NCI-H1436 (cell line): ENCODE measurements around the gene EXOSC1.
A peak's percentile ranks its signal among the peaks of the same experiment; 100 is the strongest.
"Not testable (repeated sequence)": the region's sequence is repeated elsewhere in the genome, so short reads cannot be mapped to it uniquely, and the experiment has no call there.

ENCODE experiments used
- DNase-seq: peaks from one replicate; lab custom pipeline; 2025; lab: John Stamatoyannopoulos, UW

EXOSC1 gene

DNA sequence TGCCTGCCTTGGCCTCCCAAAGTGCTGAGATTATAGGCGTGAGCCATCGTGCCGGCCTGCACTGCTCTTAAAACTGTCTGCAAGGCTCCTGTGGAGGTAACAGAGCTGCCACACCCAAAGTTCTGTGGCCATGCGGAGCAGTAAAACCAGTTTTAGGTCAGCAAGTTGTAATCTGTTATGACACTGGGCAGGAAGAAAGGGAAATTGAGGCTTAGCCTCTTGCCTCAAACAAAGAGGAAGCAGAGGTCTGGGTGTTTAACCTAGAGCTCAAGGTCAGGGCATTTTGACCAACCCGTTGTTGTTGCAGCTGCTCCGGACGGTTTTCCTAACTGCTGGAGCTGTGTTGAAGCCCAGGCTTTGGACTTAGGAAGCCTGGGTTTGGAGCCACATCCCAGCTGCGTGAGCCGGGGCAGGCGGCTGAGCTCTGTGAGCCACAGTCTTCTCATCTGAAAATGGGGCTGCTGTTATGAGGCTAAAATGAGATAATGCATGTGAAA is 37.3 kb downstream of the EXOSC1 start:
- no peak for DNase-seq

DNA sequence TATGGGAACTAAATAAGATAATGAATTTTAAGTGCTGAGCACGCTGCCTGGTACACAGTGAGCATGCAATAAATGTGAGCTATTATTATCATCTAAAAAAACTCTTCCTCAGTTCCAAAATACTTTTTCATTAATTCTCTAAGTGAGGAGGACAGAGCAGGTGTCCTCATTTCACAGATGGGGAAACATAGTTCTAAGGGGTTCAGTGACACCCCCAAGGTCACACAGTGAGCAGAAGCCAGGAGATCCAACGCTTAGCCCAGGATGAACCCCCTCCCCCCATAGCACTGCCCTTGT is 37.9 kb downstream of the EXOSC1 start:
- DNase-seq, result no peak

DNA sequence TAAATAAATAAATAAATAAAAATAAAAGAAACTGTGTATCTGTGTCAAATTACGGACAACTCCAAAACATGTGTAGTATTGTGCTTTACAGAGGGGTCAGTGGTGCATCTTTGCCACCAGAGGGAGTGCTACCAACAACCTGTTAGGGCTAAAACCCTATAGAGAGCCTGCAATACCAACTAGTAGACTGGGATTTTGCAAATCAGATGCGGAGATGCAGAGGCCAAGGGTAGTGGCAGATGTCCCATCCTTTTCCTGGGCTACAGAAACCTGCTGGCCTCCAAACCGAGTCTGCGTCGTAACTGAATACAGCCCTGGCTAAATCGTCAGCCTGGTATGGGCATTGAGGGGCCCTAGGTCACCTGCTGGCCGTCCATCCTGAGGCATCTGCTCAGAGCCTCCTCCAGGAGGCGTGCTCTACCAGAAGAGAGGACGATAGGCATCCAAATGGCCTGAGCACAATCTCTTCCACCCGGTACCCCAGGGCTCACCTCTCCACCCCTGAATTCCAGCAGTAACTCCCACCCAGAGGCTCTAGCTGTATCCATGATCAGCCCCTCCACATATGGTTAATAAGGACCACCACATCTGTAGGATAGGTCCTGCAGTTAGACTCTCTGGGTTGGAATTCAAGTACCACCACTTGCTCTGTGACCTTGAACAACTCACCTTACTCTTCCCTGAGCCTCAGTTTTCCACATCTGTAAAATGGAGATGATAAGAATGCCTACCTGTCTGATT is 38.4 kb downstream of the EXOSC1 start:
- peak; percentile 61 for DNase-seq

- DNase-seq, result not testable (repeated sequence)
Measured at GRCh38 chr10:97406483-97406882, 39.3 kb downstream of the EXOSC1 start.

DNA sequence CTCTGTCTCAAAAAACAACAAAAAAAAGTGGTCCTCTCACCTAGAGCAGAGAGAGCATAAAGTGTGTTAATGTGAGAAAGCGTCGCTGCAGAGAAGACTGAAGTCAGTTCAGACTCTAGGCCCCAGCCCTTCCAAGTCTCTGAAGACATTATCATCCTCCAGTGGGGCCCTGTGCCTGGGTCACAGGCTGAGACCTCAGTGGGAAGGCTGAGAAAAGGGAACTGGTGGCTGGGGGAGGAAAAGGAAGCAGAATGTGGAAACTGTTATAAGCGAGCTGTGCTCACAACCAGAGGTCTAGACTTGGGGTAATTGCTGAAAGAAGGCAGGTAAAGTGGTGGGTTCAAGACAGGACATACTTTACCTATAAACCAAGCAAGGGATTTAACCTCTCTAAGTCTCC is 39.7 kb downstream of the EXOSC1 start:
- DNase-seq, result no peak

DNA sequence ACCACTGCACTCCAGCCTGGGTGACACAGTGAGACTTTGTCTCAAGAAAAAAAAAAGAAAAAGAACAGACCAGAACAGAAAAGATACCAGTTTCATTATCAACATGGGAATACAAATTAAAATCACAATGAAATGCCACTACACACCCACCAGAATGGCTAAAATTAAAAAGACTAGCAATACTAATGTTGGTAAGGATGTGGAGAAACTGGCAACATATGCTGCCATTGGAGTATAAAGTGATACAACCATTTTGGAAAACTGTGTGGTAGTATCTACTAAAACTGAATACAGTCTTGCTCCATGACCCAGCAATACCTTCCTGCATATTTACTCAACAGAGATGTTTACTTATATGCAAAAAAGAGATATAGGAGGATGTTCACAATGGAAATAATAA is 41.8 kb downstream of the EXOSC1 start:
- DNase-seq, result no peak

- DNase-seq, result no peak
Measured at GRCh38 chr10:97401455-97401919, 44.3 kb downstream of the EXOSC1 start.

GRCh38 chr10:97400665-97401454 is 44.9 kb downstream of the EXOSC1 start, which contains the start of gene RRP12:
TSS of gene RRP12 (minus strand) at chr10:97401340. CDS start at chr10:97401231, 109 bp downstream.
- peak; percentile 96 for DNase-seq

GRCh38 chr10:97399843-97400545 is 45.8 kb downstream of the EXOSC1 start:
- peak; percentile 20 for DNase-seq

- no peak for DNase-seq
Measured at GRCh38 chr10:97396056-97396455, 49.8 kb downstream of the EXOSC1 start.

DNA sequence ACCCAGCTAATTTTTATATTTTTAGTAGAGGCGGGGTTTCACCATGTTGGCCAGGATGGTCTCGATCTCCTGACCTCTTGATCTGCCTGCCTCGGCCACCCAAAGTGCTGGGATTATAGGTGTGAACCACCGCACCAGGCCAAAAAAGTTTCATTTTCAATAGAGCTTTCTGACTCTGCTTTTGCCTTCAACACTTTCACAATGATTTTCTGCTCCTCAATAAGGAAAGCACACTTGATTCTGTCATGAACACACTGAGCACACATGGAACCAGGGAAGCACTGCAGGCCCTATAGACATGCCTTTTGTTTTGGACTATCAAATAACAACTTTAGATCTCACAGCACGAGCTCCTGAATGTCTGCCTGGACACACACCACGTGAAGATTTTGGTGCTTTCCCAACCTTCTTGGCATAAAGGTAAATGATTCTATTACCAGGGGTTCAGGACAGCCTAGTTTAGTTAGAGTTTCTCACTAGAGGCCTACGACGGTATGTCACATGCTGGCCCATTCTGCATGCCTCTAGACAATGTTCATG is 52.7 kb downstream of the EXOSC1 start:
- DNase-seq, result no peak

DNA sequence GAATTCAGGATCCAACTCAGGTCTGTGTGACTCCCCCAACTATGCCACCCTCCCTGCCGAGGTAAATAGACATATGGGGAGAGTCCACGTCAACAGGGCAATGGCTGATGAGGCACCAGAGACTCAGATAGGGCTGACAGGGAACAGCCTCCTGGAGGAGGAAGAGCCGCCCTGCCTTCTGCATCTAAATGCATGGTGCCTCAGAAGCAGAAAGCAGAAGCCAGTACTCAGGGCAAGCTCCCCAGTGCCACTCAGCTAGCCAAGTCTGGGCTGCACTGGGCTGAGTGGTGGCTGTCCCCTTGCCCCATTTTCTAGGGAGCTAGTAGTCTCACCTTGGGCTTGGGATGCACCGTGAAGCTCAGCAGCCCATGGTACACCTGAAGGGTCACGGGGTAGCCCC is 55.7 kb downstream of the EXOSC1 start:
- DNase-seq, result no peak

- no peak for DNase-seq
Measured at GRCh38 chr10:97388152-97388551, 57.7 kb downstream of the EXOSC1 start.
